ENCODE data around the gene GUCA1C. TPM values are rescaled to one million over a fixed set of nuclear protein-coding genes. Genes with fewer than 3 reads are reported as not detected.

Gene GUCA1C
- total RNA-seq, 1 donor from 2014 or later, result not detected

Other genes with a start within 250 kb of the GUCA1C start
- not detected for gene RETNLB, start 196.5 kb downstream of the GUCA1C start, total RNA-seq
- gene TRAT1, start 131.1 kb downstream of the GUCA1C start, total RNA-seq, result 0.31 TPM
- not detected for gene MORC1, start 164.3 kb upstream of the GUCA1C start, total RNA-seq
- not detected for gene C3orf85, start 182.8 kb upstream of the GUCA1C start, total RNA-seq